ENCODE results near the gene LAMA2.

The LAMA2 gene

GRCh38 chr6:128899341-128900050 is 16.6 kb downstream of the LAMA2 start:
- no peak for DNase-seq (ENCODE audit: low spot score)

DNA sequence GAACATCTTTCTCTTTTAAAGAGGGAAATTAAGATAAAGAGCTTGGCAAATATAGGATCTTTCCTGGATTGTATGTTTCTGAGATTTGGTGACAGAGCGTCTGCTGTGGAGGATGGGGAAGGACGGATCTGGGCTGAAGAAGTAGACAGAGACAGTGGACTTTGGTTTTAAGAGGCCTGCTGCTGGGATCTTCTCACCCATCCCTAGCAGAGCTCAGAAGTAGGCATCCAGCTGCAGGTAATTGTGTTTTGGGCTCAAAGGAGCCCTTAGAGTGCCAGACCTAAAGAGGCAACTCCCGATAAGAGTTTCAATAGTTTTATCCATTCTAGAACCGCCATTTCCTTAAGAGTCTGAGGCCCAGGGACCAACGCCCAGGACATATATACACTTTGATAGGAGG is 20.8 kb downstream of the LAMA2 start:
- no peak for DNase-seq (ENCODE audit: low spot score)

GRCh38 chr6:128914051-128914450 is 31.1 kb downstream of the LAMA2 start:
- DNase-seq (ENCODE audit: low spot score) = no peak

DNA sequence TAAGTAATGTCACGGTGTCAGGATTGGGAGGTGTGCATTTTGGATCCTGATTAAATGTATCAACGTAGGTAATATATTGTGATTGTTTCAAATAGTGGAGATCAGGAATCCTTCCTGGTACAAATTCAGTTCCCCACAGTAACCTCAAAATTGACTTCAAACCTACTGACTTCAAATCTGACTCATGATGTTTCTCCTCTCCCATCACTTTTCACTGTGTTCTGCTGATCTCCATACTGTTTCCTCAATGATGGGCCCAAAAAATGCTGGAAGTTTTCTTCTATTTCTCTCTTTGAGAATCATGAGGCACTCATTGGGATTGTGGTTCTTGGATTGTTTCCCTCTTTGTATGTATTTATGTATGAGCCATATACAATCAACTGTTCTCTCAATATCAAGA is 35.9 kb downstream of the LAMA2 start:
- no peak for DNase-seq (ENCODE audit: low spot score)

- no peak for DNase-seq (ENCODE audit: low spot score)
Measured at GRCh38 chr6:128919412-128920180, 36.7 kb downstream of the LAMA2 start.

GRCh38 chr6:128925765-128926164 is 42.8 kb downstream of the LAMA2 start:
- no peak for DNase-seq (ENCODE audit: low spot score)

- no peak for DNase-seq (ENCODE audit: low spot score)
Measured at GRCh38 chr6:128929869-128930268, 46.9 kb downstream of the LAMA2 start.

DNA sequence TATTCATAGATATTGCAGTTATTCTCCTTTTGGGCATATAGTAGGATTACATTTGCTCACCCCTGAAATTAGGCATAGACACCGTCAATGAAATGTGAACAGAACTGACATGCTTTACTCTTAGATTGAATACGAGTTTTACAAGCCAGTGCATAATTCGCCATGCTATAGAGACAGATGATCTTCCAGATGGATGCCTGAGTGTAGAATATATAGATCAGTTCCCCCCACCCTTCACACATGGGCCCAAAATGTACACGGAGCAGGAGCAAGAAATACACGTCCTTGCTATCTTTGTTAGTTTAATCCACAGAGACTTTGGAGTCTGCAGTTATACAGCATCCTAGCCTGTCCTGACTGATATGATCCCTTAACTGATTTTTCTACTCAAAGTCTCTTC is 47.4 kb downstream of the LAMA2 start:
- no peak for DNase-seq (ENCODE audit: low spot score)

DNA sequence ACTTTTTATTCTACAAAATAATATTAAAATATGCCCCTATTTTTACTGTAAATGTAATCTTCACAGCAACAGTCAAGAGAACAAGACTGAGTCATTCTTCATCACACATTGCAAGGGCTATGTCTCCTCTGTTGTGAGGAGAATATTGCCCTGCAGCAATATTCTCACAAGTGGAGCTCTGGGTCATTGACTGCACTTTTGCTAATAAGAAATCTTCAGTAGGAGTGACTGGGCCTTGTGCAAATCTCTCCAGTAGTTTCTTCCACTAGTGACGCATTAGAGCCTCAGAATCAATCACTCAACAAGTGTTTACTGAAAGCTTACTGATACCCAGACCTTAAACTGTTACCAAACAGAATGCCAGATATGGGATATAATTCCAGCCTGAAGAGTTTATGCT is 49.1 kb downstream of the LAMA2 start:
- no peak for DNase-seq (ENCODE audit: low spot score)

GRCh38 chr6:128950864-128951263 is 67.9 kb downstream of the LAMA2 start:
- DNase-seq (ENCODE audit: low spot score) = no peak

DNA sequence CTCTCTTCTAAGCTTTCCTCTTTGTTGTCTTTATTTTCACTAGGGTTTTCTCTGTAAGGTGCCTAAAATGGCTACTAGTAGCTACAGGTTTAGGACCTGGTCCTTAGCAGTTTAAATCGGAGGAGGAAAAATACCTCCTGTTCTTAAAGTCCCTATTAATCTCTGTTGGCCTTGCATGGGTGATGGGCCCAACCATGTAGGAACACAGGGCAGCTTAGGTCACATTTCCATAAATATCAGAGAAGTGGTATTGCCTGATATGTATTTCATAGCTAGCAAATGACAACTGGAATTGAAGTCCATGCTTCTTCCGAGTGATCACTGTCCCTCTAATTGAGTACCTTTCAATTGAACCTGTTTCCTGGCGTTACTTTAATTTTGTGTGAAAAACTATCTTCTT is 70.0 kb downstream of the LAMA2 start:
- DNase-seq (ENCODE audit: low spot score) = no peak

DNA sequence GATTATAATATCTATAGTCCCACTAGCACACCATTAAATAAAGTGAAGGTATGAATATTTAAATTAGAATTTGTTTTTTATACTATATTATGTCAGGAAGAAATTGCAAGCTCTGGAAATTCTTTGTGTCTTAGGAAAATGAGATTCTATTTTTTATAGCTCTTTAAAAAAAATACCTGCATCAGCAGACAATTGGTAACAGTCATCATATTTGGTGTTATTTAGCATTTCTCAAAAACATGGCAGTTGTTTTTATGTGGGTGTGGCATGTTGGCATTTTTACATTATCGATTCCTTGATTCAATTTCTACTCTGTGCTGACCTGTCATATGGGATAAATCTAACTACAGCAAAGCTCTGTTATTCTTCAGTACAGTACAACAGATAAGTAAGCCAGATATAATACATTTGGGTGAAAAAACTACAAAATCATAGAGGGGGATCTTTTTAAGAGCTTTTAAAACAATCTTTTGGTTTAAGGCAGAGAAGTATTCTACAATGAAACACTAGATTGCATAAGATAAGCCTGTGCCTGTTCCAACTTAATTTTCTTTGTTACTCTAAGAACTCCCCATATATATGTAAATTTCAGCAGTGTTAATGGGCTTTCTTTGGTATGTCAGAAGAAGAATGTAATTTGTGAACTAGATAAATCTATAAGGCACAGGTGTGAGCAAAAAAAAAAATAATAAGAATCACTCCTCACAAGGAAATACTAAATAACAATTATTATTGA is 71.5 kb downstream of the LAMA2 start:
- no peak for DNase-seq (ENCODE audit: low spot score)

- DNase-seq (ENCODE audit: low spot score) = no peak
Measured at GRCh38 chr6:128963561-128963960, 80.6 kb downstream of the LAMA2 start.

DNA sequence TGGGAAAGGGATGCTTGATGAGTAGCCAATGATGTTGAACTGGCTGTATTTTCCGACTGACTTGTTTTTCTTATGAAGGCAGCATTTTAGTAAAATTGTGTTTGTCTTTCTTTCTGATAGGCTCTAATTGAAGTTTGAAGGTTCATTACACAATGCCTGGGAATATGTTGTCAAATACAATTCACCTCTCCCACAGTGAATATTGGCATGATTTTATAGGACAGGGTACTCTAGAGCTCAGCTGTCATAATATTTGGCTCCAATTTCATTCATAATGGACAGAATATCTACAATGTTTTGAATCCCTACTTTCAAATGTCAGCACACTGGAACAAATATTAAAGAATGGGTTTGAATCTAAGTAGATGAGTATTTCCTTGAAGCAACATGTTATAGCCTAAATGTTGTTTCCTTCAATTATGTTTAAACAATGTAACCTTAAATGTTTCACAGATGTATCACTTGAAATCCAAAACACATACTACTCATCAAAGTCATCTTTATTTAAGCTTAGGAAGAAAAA is 81.4 kb downstream of the LAMA2 start:
- no peak for DNase-seq (ENCODE audit: low spot score)

DNA sequence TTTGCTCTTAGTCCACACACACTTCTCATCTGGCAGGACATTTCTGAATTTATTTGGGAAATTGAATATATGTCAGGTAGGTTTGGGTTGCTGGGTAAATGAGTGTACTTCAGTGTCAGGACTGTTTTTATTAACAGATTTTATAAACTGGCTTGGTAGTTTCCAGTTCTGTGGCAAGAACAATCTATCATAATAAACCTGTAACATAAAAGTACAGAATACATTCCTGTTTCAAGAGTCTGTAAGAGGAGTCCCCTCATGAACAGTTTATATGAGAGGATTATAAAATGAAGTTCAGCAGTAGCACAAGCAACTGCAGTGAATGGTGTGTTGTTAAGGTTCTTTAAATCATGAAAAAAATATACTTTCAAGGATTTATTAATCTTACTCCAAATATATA is 81.8 kb downstream of the LAMA2 start:
- no peak for DNase-seq (ENCODE audit: low spot score)

DNA sequence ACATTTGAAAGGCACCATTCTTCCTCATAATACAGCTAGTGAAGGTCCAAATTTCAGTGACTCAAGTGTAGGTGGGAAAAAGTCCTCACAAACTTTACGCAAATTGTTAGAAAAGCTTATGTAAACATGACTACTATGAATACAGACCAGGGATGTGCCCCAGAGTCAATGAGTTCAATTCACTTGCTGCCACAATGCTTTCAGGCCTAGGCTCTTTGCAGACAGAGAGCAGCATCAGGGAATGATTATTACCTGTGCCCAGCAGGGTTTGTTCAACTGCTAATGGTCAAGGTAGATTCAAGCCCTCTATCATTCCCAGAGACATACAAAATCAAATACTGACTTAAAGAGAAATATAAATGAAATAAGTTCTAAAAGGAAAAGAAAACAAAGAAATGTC is 84.0 kb downstream of the LAMA2 start:
- DNase-seq (ENCODE audit: low spot score) = no peak

DNA sequence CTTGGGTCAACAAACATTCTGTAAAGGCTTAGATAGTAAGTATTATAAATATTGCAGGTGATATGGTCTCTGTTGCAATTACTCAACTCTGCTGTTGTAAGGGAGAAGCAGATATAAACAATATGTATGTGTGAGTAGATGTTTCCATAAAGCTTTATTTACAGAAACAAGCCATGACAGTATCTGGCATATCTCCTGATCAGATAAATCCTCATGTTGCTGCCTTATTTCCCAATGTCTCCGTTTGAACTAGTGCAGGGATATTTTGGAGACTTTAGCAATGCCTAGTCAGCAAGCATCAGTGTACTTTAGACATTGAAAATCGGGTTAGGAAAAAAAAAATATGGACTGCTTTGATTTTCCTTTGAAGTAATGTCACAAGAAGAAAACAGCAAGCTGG is 96.1 kb downstream of the LAMA2 start:
- DNase-seq (ENCODE audit: low spot score) = no peak

DNA sequence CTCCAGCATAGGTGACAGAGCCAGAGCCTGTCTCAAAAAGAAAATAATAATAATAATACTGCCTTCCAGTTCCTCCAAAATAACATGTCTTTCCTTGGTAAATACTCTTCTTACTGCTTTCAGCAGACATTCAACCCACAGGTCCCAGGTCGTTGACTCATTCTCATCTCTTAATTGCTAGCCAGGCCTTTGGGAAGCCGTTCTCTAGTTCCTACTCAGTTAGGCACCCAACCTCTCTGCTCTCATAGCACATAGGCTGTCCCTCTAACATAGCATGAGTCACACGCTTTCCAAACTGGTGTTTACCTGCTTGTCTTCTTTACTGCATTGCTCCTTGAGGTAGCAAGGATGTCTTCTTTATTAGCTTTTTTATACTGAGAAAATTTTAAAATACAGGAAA is 98.8 kb downstream of the LAMA2 start:
- no peak for DNase-seq (ENCODE audit: low spot score)

DNA sequence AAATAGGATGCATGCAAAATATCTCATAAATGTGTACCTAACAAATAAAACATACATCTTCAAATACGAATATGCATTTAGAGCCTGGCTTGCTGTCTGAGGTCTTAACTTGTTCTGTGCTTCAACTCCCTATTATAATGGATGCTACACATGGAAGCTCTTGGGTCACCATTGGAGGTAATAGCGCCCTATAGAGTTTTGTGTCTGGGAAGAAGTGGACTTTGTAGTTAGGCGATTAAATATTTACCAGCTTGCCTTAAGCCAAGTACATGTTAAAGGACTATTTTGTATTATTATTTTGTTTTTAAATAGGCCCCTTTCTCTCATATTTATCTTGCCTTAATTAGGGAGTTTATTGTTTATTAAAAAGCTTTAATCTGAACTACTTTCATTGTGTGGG is 107.4 kb downstream of the LAMA2 start:
- no peak for DNase-seq (ENCODE audit: low spot score)

DNA sequence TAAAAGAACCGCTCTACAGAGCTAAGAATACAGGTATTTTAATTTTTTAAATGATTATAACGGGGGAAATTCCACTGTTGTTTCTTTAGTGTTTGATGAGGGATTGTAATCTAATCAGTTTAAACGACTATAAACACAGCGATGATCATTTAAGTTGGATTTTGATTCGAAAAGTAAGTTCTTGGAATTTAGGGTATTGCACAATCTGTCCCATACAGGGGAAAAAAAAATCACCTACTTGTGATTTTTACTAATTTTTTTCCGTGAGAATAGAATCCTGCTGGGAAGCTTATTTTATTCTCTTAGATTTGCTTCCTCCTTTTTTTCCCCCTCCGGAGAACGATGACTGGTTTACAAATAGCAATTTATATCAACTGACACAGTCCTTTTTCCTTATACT is 108.0 kb downstream of the LAMA2 start:
- no peak for DNase-seq (ENCODE audit: low spot score)

DNA sequence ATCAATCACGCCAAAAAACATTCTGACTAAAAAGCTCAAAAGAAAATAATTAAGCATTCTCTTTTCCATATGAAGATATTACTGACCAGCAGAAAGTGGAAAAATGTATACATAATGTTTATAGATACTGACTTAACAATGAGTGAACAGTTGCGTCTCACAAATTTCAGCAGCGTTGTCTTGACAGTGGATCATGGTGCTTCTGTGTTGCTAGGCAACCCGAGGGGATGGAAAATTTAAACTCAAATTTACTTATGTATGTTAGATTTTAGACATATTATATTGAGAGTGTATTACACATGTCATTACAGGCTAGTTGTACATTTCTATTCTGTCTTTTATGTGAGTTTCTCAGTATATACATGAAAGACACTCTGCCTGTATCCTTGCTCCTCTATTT is 110.2 kb downstream of the LAMA2 start:
- DNase-seq (ENCODE audit: low spot score) = no peak

DNA sequence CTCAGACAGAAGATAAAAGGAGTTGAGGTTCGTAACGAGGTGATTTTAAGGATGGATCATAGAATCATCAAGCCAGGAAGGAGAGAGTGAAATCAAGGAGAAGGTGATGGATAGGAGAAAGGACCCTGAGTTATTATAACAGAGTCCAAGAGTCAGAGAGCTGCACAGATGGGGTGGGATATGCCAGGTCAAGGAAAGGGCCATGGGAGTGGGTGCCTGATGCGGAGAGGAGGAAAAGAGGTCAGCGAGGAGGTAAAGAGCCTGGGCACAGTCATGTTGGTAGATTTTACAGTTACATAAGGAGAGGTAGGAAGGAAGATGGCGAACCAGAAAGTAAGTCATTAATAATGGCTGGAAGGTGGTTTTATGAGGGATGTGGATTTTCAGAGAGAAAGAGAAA is 114.9 kb downstream of the LAMA2 start:
- DNase-seq (ENCODE audit: low spot score) = no peak
